Parathyroid adenoma (tissue), 2 donors: ENCODE measurements around the gene FHOD3.

Experiments used
- H2AFZ ChIP-seq: fragments of 300-600 bp; sonication (generic); one replicate; pipeline ENCODE4 v1.7.0; 2017; ENCODE audit warnings: antibody characterized with exemption, mild to moderate bottlenecking
- H3K27ac ChIP-seq: fragments of 300-600 bp; sonication (generic); one replicate; pipeline ENCODE4 v1.7.0; 2017
- H3K27me3 ChIP-seq: fragments of 300-600 bp; sonication (generic); one replicate; pipeline ENCODE4 v1.7.0; 2017; ENCODE audit warnings: low read length; ENCODE audit not compliant: control insufficient read depth, insufficient read depth
- H3K36me3 ChIP-seq: fragments of 300-600 bp; sonication (generic); one replicate; pipeline ENCODE4 v1.7.0; 2017; ENCODE audit warnings: low read length; ENCODE audit not compliant: control insufficient read depth, insufficient read depth
- H3K4me1 ChIP-seq: fragments of 300-600 bp; sonication (generic); one replicate; pipeline ENCODE4 v1.7.0; 2017; ENCODE audit warnings: control low read depth
- H3K4me2 ChIP-seq: fragments of 300-600 bp; sonication (generic); one replicate; pipeline ENCODE4 v1.7.0; 2017; ENCODE audit warnings: low read length
- H3K4me3 ChIP-seq: fragments of 300-600 bp; sonication (generic); one replicate; pipeline ENCODE4 v1.7.0; 2017; ENCODE audit warnings: low read depth, low read length
- H3K79me2 ChIP-seq: fragments of 300-600 bp; sonication (generic); one replicate; pipeline ENCODE4 v1.7.0; 2017; ENCODE audit warnings: control low read depth
- H3K9ac ChIP-seq: fragments of 300-600 bp; sonication (generic); one replicate; pipeline ENCODE4 v1.7.0; 2017; ENCODE audit warnings: mild to moderate bottlenecking
- H3K9me3 ChIP-seq: fragments of 300-600 bp; sonication (generic); one replicate; pipeline ENCODE4 v1.7.0; 2017; ENCODE audit warnings: low read length; ENCODE audit not compliant: control insufficient read depth
- TF ChIP-seq, protein P1 (sequence below): fragments of 300-600 bp; sonication (generic); IDR thresholded peaks from one replicate; pipeline ENCODE4 v1.7.0; 2017; ENCODE audit warnings: antibody characterized with exemption, mild to moderate bottlenecking
- donor health status: primary hyperparathyroidism.

FHOD3 gene

DNA sequence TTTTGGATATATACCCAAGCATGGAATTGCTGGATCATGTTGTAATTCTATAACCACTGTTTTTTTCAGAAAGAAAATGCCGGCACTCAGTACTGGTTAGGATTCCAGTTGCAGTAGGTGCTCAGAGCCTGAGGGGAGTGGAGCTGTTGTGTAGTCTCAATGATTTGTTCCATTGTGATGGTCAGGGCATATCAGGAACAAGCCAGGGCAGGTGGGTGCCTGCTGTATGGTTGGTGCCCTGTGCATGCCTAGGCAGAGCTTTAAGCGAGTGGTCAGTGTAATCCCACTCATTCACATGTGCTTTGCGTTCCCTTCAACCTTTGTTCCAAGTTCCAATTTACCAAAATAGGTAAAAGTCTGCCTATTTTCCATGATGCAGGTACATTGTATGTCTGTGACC lies 100.9 kb downstream of the FHOD3 start:
- no peak overlapping the region for H3K9ac ChIP-seq
- no peak overlapping the region for H3K4me2 ChIP-seq
- H3K27me3 ChIP-seq, result no peaks in the 10 kb centered on the region
- no peak overlapping the region for H3K27ac ChIP-seq
- no peak overlapping the region for H3K4me3 ChIP-seq
- peaks cover 4% of the 10 kb centered on the region for H3K4me1 ChIP-seq
- H3K36me3 ChIP-seq, result no peaks in the 10 kb centered on the region
- TF ChIP-seq, protein P1, sequence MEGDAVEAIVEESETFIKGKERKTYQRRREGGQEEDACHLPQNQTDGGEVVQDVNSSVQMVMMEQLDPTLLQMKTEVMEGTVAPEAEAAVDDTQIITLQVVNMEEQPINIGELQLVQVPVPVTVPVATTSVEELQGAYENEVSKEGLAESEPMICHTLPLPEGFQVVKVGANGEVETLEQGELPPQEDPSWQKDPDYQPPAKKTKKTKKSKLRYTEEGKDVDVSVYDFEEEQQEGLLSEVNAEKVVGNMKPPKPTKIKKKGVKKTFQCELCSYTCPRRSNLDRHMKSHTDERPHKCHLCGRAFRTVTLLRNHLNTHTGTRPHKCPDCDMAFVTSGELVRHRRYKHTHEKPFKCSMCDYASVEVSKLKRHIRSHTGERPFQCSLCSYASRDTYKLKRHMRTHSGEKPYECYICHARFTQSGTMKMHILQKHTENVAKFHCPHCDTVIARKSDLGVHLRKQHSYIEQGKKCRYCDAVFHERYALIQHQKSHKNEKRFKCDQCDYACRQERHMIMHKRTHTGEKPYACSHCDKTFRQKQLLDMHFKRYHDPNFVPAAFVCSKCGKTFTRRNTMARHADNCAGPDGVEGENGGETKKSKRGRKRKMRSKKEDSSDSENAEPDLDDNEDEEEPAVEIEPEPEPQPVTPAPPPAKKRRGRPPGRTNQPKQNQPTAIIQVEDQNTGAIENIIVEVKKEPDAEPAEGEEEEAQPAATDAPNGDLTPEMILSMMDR, result no peak
- H2AFZ ChIP-seq, result no peak overlapping the region
- H3K79me2 ChIP-seq, result no peaks in the 10 kb centered on the region
- H3K9me3 ChIP-seq, result peaks cover 4% of the 10 kb centered on the region

DNA sequence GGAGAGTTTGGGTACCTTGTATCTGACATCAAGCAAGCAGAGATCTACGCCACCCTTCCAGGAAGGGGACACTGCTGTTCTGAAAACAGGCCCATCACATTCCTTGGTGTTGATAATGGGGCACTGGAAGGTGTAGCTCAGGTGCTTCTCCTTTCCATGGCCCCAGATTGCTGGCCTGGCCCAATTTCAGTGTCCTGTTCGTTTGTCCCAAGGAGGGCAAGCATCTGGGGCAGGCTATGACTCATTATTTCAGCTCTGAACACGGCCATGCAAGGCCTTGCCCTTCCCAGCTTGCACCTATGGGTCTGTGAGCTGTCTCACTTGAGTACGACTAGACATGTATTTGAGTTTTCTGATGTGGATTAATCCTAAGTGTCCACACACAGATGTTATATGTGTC lies 101.5 kb downstream of the FHOD3 start:
- no peaks in the 10 kb centered on the region for H3K79me2 ChIP-seq
- TF ChIP-seq, protein P1, result no peak
- no peak overlapping the region for H2AFZ ChIP-seq
- peaks cover 4% of the 10 kb centered on the region for H3K9me3 ChIP-seq
- H3K4me1 ChIP-seq, result peaks cover 5% of the 10 kb centered on the region
- H3K4me2 ChIP-seq, result no peak overlapping the region
- H3K9ac ChIP-seq, result no peak overlapping the region
- no peaks in the 10 kb centered on the region for H3K36me3 ChIP-seq
- H3K27ac ChIP-seq, result no peak overlapping the region
- no peaks in the 10 kb centered on the region for H3K27me3 ChIP-seq
- no peak overlapping the region for H3K4me3 ChIP-seq

DNA sequence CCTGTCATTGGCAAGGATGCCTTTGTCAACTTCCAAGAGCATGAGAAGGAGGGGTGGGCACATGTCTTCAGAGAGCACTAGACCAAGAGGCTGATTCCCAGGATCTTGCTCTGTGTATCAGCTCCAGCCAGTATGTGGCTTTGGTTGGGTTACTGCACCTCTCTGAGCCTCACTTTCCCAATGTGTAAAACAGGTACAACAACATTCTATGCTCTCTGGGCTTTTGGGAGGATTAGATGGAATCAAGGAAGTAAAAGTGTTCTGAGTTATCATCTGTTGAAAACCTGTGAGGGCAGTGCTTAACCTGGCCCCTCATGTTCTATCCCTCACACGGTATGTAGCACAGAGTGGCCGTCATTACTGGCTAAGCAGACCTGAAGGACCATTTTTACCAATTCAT lies 103.9 kb downstream of the FHOD3 start:
- TF ChIP-seq, protein P1, result no peak
- H3K4me3 ChIP-seq, result no peak overlapping the region
- no peak overlapping the region for H3K9ac ChIP-seq
- H3K36me3 ChIP-seq, result no peaks in the 10 kb centered on the region
- no peak overlapping the region for H3K4me2 ChIP-seq
- H3K9me3 ChIP-seq, result no peaks in the 10 kb centered on the region
- H3K27me3 ChIP-seq, result no peaks in the 10 kb centered on the region
- H3K79me2 ChIP-seq, result no peaks in the 10 kb centered on the region
- peaks cover 5% of the 10 kb centered on the region for H3K4me1 ChIP-seq
- H2AFZ ChIP-seq, result no peak overlapping the region
- H3K27ac ChIP-seq, result no peak overlapping the region

DNA sequence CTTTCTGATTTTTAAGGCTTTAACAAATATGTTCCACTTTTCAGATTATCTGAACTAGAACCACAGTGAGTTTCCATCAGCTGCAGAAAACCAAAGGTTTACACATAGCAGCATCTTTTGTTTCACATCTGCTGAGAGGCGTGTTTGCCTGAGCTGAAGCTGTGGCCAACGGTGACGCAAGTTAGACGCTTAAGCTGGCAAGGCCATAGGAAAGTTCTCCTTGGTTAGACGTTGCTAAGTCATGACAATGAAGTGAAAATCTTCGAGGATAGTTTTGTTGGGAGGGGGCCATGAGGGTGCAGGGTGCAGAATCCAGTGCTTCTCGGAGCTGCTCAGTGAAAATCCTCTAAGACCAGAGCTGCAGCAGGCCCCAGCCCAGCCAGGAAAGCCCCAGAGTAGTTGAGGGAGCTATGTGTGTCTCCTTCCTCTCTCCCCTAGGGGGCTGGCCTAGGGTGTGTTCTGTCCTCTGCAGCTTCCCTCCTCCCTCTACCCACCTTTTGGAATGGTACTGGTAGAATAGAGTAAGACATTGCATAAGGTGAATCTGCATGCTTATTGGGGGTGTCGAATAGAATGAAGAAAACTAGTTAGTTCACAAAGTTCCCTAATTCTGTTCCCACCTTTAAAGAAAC lies 105.4 kb downstream of the FHOD3 start:
- no peaks in the 10 kb centered on the region for H3K9me3 ChIP-seq
- H3K9ac ChIP-seq, result no peak overlapping the region
- TF ChIP-seq, protein P1, result no peak
- H3K4me1 ChIP-seq, result peaks cover 5% of the 10 kb centered on the region
- H3K27ac ChIP-seq, result no peak overlapping the region
- no peak overlapping the region for H3K4me2 ChIP-seq
- no peaks in the 10 kb centered on the region for H3K27me3 ChIP-seq
- H3K4me3 ChIP-seq, result no peak overlapping the region
- no peaks in the 10 kb centered on the region for H3K36me3 ChIP-seq
- H2AFZ ChIP-seq, result no peak overlapping the region
- H3K79me2 ChIP-seq, result no peaks in the 10 kb centered on the region
